ENCODE measurements around the gene C1orf174.

The C1orf174 gene

GRCh38 chr1:3900150-3900968 is at the start of gene C1orf174:
TSS of gene C1orf174 (minus strand) at chr1:3900272. CDS start at chr1:3900186, 86 bp downstream.
- Mint-ChIP-seq H3K4me3 (peak within 1 kb of the TSS; percentile 85), H3K36me3 (peaks cover 33% of the 10 kb centered on the region), H3K27ac (peak within 1 kb of the TSS; percentile 98), H3K4me1 (peaks cover 29% of the 10 kb centered on the region), H3K27me3 (no peaks in the 10 kb centered on the region), H3K9me3 (peaks cover 3% of the 10 kb centered on the region)
- ATAC-seq = peak; percentile 89

GRCh38 chr1:3948344-3948743 is 48.3 kb upstream of the C1orf174 start:
- peaks cover 4% of the 10 kb centered on the region for H3K9me3 Mint-ChIP-seq
- H3K4me1 Mint-ChIP-seq = no peaks in the 10 kb centered on the region

GRCh38 chr1:3945916-3946840 is 46.1 kb upstream of the C1orf174 start:
- Mint-ChIP-seq H3K27me3 (peaks cover 25% of the 10 kb centered on the region), H3K9me3 (peaks cover 4% of the 10 kb centered on the region), H3K36me3 (no peaks in the 10 kb centered on the region), H3K4me3 (no peak overlapping the region), H3K4me1 (no peaks in the 10 kb centered on the region), H3K27ac (no peak overlapping the region)
- ATAC-seq = no peak

More at GRCh38 chr1:3948344-3948743, 48.3 kb upstream of the C1orf174 start:
- ATAC-seq = no peak
- Mint-ChIP-seq H3K27ac (no peak overlapping the region), H3K36me3 (no peaks in the 10 kb centered on the region), H3K27me3 (peaks cover 33% of the 10 kb centered on the region), H3K4me3 (no peak overlapping the region)

- Mint-ChIP-seq H3K27me3 (peaks cover 34% of the 10 kb centered on the region), H3K4me3 (no peak overlapping the region), H3K9me3 (peaks cover 4% of the 10 kb centered on the region), H3K36me3 (no peaks in the 10 kb centered on the region), H3K27ac (no peak overlapping the region), H3K4me1 (no peaks in the 10 kb centered on the region)
- peak; percentile 17 for ATAC-seq
These were observed 45.1 kb upstream of the C1orf174 start for GRCh38 chr1:3945222-3945621.

GRCh38 chr1:3944578-3945125 is 44.6 kb upstream of the C1orf174 start:
- Mint-ChIP-seq H3K4me3 (no peak overlapping the region), H3K9me3 (peaks cover 4% of the 10 kb centered on the region), H3K36me3 (no peaks in the 10 kb centered on the region), H3K27me3 (peaks cover 40% of the 10 kb centered on the region), H3K27ac (no peak overlapping the region), H3K4me1 (no peaks in the 10 kb centered on the region)
- no peak for ATAC-seq

GRCh38 chr1:3943806-3944577 is 43.9 kb upstream of the C1orf174 start:
- ATAC-seq = no peak
- H3K4me3 Mint-ChIP-seq = no peak overlapping the region
- H3K9me3 Mint-ChIP-seq = peaks cover 2% of the 10 kb centered on the region
- H3K27ac Mint-ChIP-seq = no peak overlapping the region
- H3K4me1 Mint-ChIP-seq = no peaks in the 10 kb centered on the region
- H3K27me3 Mint-ChIP-seq = peaks cover 45% of the 10 kb centered on the region
- no peaks in the 10 kb centered on the region for H3K36me3 Mint-ChIP-seq

GRCh38 chr1:3943123-3943431 is 43.0 kb upstream of the C1orf174 start:
- H3K4me3 Mint-ChIP-seq = no peak overlapping the region
- no peaks in the 10 kb centered on the region for H3K36me3 Mint-ChIP-seq
- no peak overlapping the region for H3K27ac Mint-ChIP-seq
- no peaks in the 10 kb centered on the region for H3K4me1 Mint-ChIP-seq
- no peak for ATAC-seq
- H3K9me3 Mint-ChIP-seq = peaks cover 4% of the 10 kb centered on the region
- H3K27me3 Mint-ChIP-seq = peaks cover 45% of the 10 kb centered on the region

- H3K9me3 Mint-ChIP-seq = peaks cover 4% of the 10 kb centered on the region
- no peaks in the 10 kb centered on the region for H3K36me3 Mint-ChIP-seq
- H3K27ac Mint-ChIP-seq = no peak overlapping the region
- H3K4me3 Mint-ChIP-seq = no peak overlapping the region
- no peak for ATAC-seq
- no peaks in the 10 kb centered on the region for H3K4me1 Mint-ChIP-seq
- H3K27me3 Mint-ChIP-seq = peaks cover 45% of the 10 kb centered on the region
These were observed 42.5 kb upstream of the C1orf174 start for GRCh38 chr1:3942416-3943122.

GRCh38 chr1:3940754-3941345 is 40.8 kb upstream of the C1orf174 start:
- no peaks in the 10 kb centered on the region for H3K4me1 Mint-ChIP-seq
- H3K36me3 Mint-ChIP-seq = no peaks in the 10 kb centered on the region
- H3K27me3 Mint-ChIP-seq = peaks cover 38% of the 10 kb centered on the region
- no peak overlapping the region for H3K4me3 Mint-ChIP-seq
- peaks cover 7% of the 10 kb centered on the region for H3K9me3 Mint-ChIP-seq
- no peak for ATAC-seq
- no peak overlapping the region for H3K27ac Mint-ChIP-seq

GRCh38 chr1:3940081-3940753 is 40.1 kb upstream of the C1orf174 start:
- Mint-ChIP-seq H3K4me3 (no peak overlapping the region), H3K27ac (no peak overlapping the region), H3K4me1 (no peaks in the 10 kb centered on the region), H3K36me3 (no peaks in the 10 kb centered on the region), H3K27me3 (peaks cover 31% of the 10 kb centered on the region), H3K9me3 (peaks cover 7% of the 10 kb centered on the region)
- no peak for ATAC-seq

GRCh38 chr1:3939242-3940080 is 39.4 kb upstream of the C1orf174 start:
- peak; percentile 20 for ATAC-seq
- Mint-ChIP-seq H3K4me3 (no peak overlapping the region), H3K27me3 (peaks cover 32% of the 10 kb centered on the region), H3K36me3 (no peaks in the 10 kb centered on the region), H3K27ac (no peak overlapping the region), H3K4me1 (no peaks in the 10 kb centered on the region), H3K9me3 (peaks cover 7% of the 10 kb centered on the region)

GRCh38 chr1:3932156-3932919 is 32.3 kb upstream of the C1orf174 start:
- no peak overlapping the region for H3K4me3 Mint-ChIP-seq
- H3K27me3 Mint-ChIP-seq = peaks cover 12% of the 10 kb centered on the region
- H3K27ac Mint-ChIP-seq = no peak overlapping the region
- no peaks in the 10 kb centered on the region for H3K36me3 Mint-ChIP-seq
- no peak for ATAC-seq
- H3K4me1 Mint-ChIP-seq = no peaks in the 10 kb centered on the region
- peaks cover 16% of the 10 kb centered on the region for H3K9me3 Mint-ChIP-seq

Data from stimulated activated memory B cell treated with anti-CD40 and anti-IgM and Interleukin-4, amounts not matched to agents 10 μg/mL and 1 μg/mL and 100 μg/mL, for 72 hours (primary cell).